ENCODE results near the gene GRIK1.

Gene GRIK1

GRCh38 chr21:29741761-29742160 lies 198.0 kb downstream of the GRIK1 start:
- Histone ChIP-seq H3K36me3 (ENCODE audit: control insufficient read depth, insufficient read depth, low read length) (no peaks in the 10 kb centered on the region), H3K27ac (ENCODE audit: insufficient read depth, low read length, poor library complexity, severe bottlenecking) (no peak overlapping the region), H3K27me3 (replicated peaks; ENCODE audit: control insufficient read depth, insufficient read depth, low read length, poor library complexity, severe bottlenecking) (no peaks in the 10 kb centered on the region), H3K9me3 (ENCODE audit: control insufficient read depth, low read length) (no peaks in the 10 kb centered on the region), H3K4me3 (ENCODE audit: insufficient read depth, low read depth, low read length, poor library complexity, severe bottlenecking) (no peak overlapping the region), H3K4me1 (ENCODE audit: control insufficient read depth, insufficient read depth, low read length, poor library complexity, severe bottlenecking) (no peaks in the 10 kb centered on the region)
- DNase-seq = no peak

GRCh38 chr21:29739176-29739575 lies 200.6 kb downstream of the GRIK1 start:
- no peak for DNase-seq
- Histone ChIP-seq H3K36me3 (ENCODE audit: control insufficient read depth, insufficient read depth, low read length) (no peaks in the 10 kb centered on the region), H3K4me1 (ENCODE audit: control insufficient read depth, insufficient read depth, low read length, poor library complexity, severe bottlenecking) (no peaks in the 10 kb centered on the region), H3K4me3 (ENCODE audit: insufficient read depth, low read depth, low read length, poor library complexity, severe bottlenecking) (no peak overlapping the region), H3K27me3 (replicated peaks; ENCODE audit: control insufficient read depth, insufficient read depth, low read length, poor library complexity, severe bottlenecking) (no peaks in the 10 kb centered on the region), H3K9me3 (ENCODE audit: control insufficient read depth, low read length) (no peaks in the 10 kb centered on the region), H3K27ac (ENCODE audit: insufficient read depth, low read length, poor library complexity, severe bottlenecking) (no peak overlapping the region)

GRCh38 chr21:29738730-29739129 lies 201.1 kb downstream of the GRIK1 start:
- no peak for DNase-seq
- H3K4me1 ChIP-seq (ENCODE audit: control insufficient read depth, insufficient read depth, low read length, poor library complexity, severe bottlenecking) = no peaks in the 10 kb centered on the region

GRCh38 chr21:29737186-29737585 lies 202.6 kb downstream of the GRIK1 start:
- Histone ChIP-seq H3K4me3 (ENCODE audit: insufficient read depth, low read depth, low read length, poor library complexity, severe bottlenecking) (no peak overlapping the region), H3K27ac (ENCODE audit: insufficient read depth, low read length, poor library complexity, severe bottlenecking) (no peak overlapping the region), H3K27me3 (replicated peaks; ENCODE audit: control insufficient read depth, insufficient read depth, low read length, poor library complexity, severe bottlenecking) (no peaks in the 10 kb centered on the region), H3K36me3 (ENCODE audit: control insufficient read depth, insufficient read depth, low read length) (no peaks in the 10 kb centered on the region), H3K9me3 (ENCODE audit: control insufficient read depth, low read length) (no peaks in the 10 kb centered on the region), H3K4me1 (ENCODE audit: control insufficient read depth, insufficient read depth, low read length, poor library complexity, severe bottlenecking) (no peaks in the 10 kb centered on the region)
- no peak for DNase-seq

More at GRCh38 chr21:29738730-29739129, 201.1 kb downstream of the GRIK1 start:
- H3K4me3 ChIP-seq (ENCODE audit: insufficient read depth, low read depth, low read length, poor library complexity, severe bottlenecking) = no peak overlapping the region
- H3K36me3 ChIP-seq (ENCODE audit: control insufficient read depth, insufficient read depth, low read length) = no peaks in the 10 kb centered on the region
- no peak overlapping the region for H3K27ac ChIP-seq (ENCODE audit: insufficient read depth, low read length, poor library complexity, severe bottlenecking)
- H3K27me3 ChIP-seq (replicated peaks; ENCODE audit: control insufficient read depth, insufficient read depth, low read length, poor library complexity, severe bottlenecking) = no peaks in the 10 kb centered on the region
- no peaks in the 10 kb centered on the region for H3K9me3 ChIP-seq (ENCODE audit: control insufficient read depth, low read length)

GRCh38 chr21:29730281-29730680 lies 209.5 kb downstream of the GRIK1 start:
- H3K27me3 ChIP-seq (replicated peaks; ENCODE audit: control insufficient read depth, insufficient read depth, low read length, poor library complexity, severe bottlenecking) = no peaks in the 10 kb centered on the region
- H3K36me3 ChIP-seq (ENCODE audit: control insufficient read depth, insufficient read depth, low read length) = no peaks in the 10 kb centered on the region
- no peaks in the 10 kb centered on the region for H3K4me1 ChIP-seq (ENCODE audit: control insufficient read depth, insufficient read depth, low read length, poor library complexity, severe bottlenecking)
- H3K27ac ChIP-seq (ENCODE audit: insufficient read depth, low read length, poor library complexity, severe bottlenecking) = no peak overlapping the region
- no peaks in the 10 kb centered on the region for H3K9me3 ChIP-seq (ENCODE audit: control insufficient read depth, low read length)
- no peak overlapping the region for H3K4me3 ChIP-seq (ENCODE audit: insufficient read depth, low read depth, low read length, poor library complexity, severe bottlenecking)
- DNase-seq = no peak

- H3K9me3 ChIP-seq (ENCODE audit: control insufficient read depth, low read length) = no peaks in the 10 kb centered on the region
- no peak overlapping the region for H3K27ac ChIP-seq (ENCODE audit: insufficient read depth, low read length, poor library complexity, severe bottlenecking)
- H3K36me3 ChIP-seq (ENCODE audit: control insufficient read depth, insufficient read depth, low read length) = no peaks in the 10 kb centered on the region
- no peaks in the 10 kb centered on the region for H3K27me3 ChIP-seq (replicated peaks; ENCODE audit: control insufficient read depth, insufficient read depth, low read length, poor library complexity, severe bottlenecking)
- H3K4me1 ChIP-seq (ENCODE audit: control insufficient read depth, insufficient read depth, low read length, poor library complexity, severe bottlenecking) = no peaks in the 10 kb centered on the region
- no peak overlapping the region for H3K4me3 ChIP-seq (ENCODE audit: insufficient read depth, low read depth, low read length, poor library complexity, severe bottlenecking)
- DNase-seq = no peak
Observed at GRCh38 chr21:29726044-29726443, 213.8 kb downstream of the GRIK1 start.

- H3K4me1 ChIP-seq (ENCODE audit: control insufficient read depth, insufficient read depth, low read length, poor library complexity, severe bottlenecking) = no peaks in the 10 kb centered on the region
- no peak for DNase-seq
- no peak overlapping the region for H3K4me3 ChIP-seq (ENCODE audit: insufficient read depth, low read depth, low read length, poor library complexity, severe bottlenecking)
- H3K27me3 ChIP-seq (replicated peaks; ENCODE audit: control insufficient read depth, insufficient read depth, low read length, poor library complexity, severe bottlenecking) = no peaks in the 10 kb centered on the region
- H3K36me3 ChIP-seq (ENCODE audit: control insufficient read depth, insufficient read depth, low read length) = no peaks in the 10 kb centered on the region
- no peaks in the 10 kb centered on the region for H3K9me3 ChIP-seq (ENCODE audit: control insufficient read depth, low read length)
- no peak overlapping the region for H3K27ac ChIP-seq (ENCODE audit: insufficient read depth, low read length, poor library complexity, severe bottlenecking)
Observed at GRCh38 chr21:29725025-29725736, 214.6 kb downstream of the GRIK1 start.

GRCh38 chr21:29721964-29722363 lies 217.8 kb downstream of the GRIK1 start:
- no peaks in the 10 kb centered on the region for H3K4me1 ChIP-seq (ENCODE audit: control insufficient read depth, insufficient read depth, low read length, poor library complexity, severe bottlenecking)
- H3K36me3 ChIP-seq (ENCODE audit: control insufficient read depth, insufficient read depth, low read length) = no peaks in the 10 kb centered on the region
- no peak overlapping the region for H3K4me3 ChIP-seq (ENCODE audit: insufficient read depth, low read depth, low read length, poor library complexity, severe bottlenecking)
- H3K9me3 ChIP-seq (ENCODE audit: control insufficient read depth, low read length) = no peaks in the 10 kb centered on the region
- no peak for DNase-seq
- no peaks in the 10 kb centered on the region for H3K27me3 ChIP-seq (replicated peaks; ENCODE audit: control insufficient read depth, insufficient read depth, low read length, poor library complexity, severe bottlenecking)
- H3K27ac ChIP-seq (ENCODE audit: insufficient read depth, low read length, poor library complexity, severe bottlenecking) = no peak overlapping the region

GRCh38 chr21:29721221-29721620 lies 218.6 kb downstream of the GRIK1 start:
- no peak overlapping the region for H3K27ac ChIP-seq (ENCODE audit: insufficient read depth, low read length, poor library complexity, severe bottlenecking)
- no peaks in the 10 kb centered on the region for H3K9me3 ChIP-seq (ENCODE audit: control insufficient read depth, low read length)
- no peaks in the 10 kb centered on the region for H3K27me3 ChIP-seq (replicated peaks; ENCODE audit: control insufficient read depth, insufficient read depth, low read length, poor library complexity, severe bottlenecking)
- no peak overlapping the region for H3K4me3 ChIP-seq (ENCODE audit: insufficient read depth, low read depth, low read length, poor library complexity, severe bottlenecking)
- H3K4me1 ChIP-seq (ENCODE audit: control insufficient read depth, insufficient read depth, low read length, poor library complexity, severe bottlenecking) = no peaks in the 10 kb centered on the region
- no peak for DNase-seq
- no peaks in the 10 kb centered on the region for H3K36me3 ChIP-seq (ENCODE audit: control insufficient read depth, insufficient read depth, low read length)

GRCh38 chr21:29719521-29719920 lies 220.3 kb downstream of the GRIK1 start:
- no peak overlapping the region for H3K27ac ChIP-seq (ENCODE audit: insufficient read depth, low read length, poor library complexity, severe bottlenecking)
- DNase-seq = no peak
- no peaks in the 10 kb centered on the region for H3K4me1 ChIP-seq (ENCODE audit: control insufficient read depth, insufficient read depth, low read length, poor library complexity, severe bottlenecking)
- no peaks in the 10 kb centered on the region for H3K9me3 ChIP-seq (ENCODE audit: control insufficient read depth, low read length)
- no peaks in the 10 kb centered on the region for H3K27me3 ChIP-seq (replicated peaks; ENCODE audit: control insufficient read depth, insufficient read depth, low read length, poor library complexity, severe bottlenecking)
- H3K36me3 ChIP-seq (ENCODE audit: control insufficient read depth, insufficient read depth, low read length) = no peaks in the 10 kb centered on the region
- no peak overlapping the region for H3K4me3 ChIP-seq (ENCODE audit: insufficient read depth, low read depth, low read length, poor library complexity, severe bottlenecking)
